NCI-H1048 (cell line): ENCODE measurements around the gene WDR81.
"Not testable (repeated sequence)": the region's sequence is repeated elsewhere in the genome, so short reads cannot be mapped to it uniquely, and the experiment has no call there.

Experiments
- DNase-seq: peaks from one replicate; lab custom pipeline; 2025; lab: John Stamatoyannopoulos, UW

Gene WDR81

DNA sequence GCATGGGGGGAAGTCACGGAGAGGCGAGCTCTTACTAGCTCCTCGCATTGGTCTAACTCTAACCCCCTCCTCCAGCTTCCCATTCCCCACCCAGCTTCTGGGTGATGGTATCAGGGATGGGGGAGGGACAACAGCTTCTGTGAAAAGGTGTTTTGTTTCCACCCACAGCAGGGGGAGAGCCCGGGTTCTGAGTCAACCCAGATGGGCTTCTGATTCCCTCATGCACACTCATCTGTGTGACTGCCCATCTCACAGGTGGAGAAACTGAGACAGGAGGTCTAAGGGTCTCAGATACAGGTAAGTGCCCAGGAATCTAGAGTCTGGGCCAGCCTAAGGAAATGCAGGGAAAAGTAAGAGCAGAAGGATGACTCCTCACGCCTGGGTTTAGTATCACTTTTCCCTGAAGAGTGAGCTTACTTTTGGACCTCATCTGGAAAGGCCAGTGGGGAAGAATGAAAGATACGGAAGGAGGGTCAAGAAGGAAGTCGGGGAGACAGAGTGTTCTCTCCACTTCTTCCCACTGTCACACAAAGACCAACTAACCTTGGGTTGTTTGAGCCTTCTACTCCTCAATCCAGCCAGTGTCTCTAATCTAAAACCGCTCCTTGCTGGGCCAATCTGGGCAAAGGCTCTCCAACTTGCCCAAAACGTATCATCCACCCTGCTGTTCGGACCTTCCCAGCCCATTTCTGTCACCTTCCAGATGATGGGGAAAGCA is 11.2 kb upstream of the WDR81 start:
- DNase-seq = no peak

DNA sequence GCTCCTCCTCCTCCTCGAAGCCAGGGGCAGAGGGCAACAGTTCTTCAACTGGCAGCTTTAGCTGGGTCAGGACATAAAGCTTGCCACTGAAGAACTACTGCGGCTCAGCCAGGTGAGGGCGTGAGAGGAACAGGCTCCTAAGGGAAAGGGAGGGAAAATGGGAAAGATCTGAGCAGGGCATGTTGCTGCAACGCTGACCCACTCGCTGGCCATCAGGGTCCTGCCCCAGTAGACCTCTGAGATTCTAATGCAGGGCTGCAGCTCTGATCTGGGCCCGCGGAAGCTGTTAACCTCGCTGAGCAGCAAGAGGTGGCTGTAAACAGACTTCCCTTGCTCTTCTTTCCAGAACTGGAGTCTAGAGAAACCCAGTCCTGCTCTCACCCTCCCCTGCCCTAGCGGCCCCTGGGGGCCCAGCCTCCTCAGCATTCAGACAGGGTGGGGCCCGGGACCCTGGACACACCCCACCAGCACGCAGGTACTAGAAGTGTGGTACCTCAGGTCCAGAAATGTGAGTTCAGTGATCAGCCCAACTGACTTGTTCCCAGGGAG is 10.6 kb upstream of the WDR81 start:
- DNase-seq = no peak

DNA sequence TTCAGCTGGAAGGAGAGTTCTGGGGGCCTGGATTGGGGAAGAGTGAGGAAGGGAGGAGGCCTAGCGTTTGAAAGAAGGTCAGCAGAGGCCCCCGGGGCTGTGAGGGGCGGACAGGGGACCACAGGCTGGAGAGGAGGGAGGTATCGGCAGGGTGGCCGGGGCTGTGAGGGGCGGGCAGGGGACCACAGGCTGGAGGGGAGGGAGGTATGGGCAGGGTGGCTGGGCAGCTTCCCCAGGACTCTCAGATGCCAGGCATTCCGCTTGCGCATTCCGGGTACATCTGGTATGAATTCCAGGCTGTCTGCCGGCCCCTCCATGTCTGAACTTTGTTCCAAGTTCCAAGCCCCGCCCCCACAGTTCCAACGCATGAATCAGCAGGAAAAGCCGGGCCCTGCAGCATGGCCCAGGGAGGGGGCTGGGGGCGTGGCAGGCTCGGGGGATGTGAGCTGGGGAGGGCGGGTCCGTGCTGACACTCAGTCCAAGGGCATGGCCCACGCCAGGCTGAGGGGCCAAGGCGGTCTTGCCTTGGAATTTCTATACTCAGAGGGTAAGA is 10.0 kb upstream of the WDR81 start:
- peak; percentile 73 for DNase-seq

DNA sequence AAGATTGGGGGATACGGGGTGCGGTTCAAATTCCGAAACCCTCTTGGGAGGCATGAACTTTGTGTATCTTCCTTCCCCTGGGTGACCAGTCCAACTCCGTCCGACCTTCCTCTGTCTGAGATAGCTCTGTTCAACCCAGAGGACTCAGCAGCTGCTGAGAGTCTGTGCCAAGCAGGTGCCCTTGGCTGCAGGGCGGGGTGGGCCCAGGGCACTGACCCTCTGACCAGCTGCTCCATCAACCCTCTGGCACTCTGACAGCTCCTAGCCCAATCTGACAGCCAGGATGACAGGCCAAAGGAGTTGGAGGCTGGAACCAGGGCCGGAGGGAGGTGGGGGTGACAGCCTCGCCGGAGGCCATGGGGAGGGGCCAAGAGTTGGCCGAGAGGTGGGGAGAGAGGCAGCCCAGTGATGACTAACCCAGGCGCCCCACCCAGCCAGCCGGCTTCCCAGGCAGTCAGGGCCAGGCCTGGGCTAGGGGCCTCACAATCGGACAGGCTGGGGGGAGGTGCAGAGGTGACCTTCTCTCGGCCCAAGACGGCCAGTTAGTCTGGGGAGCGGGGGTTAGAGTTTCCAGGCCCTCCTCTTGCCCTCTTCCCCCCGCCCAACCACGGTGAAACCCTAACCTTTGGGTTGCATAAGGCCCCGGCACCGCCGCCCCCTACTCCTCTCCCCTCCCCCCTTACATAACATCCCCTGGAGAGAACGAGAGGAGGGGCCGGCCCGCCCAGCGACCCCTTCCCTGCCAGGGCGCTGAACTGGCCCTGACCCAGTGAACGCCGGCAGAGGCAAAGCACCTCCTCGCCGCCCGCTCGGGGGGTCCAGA is 9.3 kb upstream of the WDR81 start:
- DNase-seq = no peak

DNA sequence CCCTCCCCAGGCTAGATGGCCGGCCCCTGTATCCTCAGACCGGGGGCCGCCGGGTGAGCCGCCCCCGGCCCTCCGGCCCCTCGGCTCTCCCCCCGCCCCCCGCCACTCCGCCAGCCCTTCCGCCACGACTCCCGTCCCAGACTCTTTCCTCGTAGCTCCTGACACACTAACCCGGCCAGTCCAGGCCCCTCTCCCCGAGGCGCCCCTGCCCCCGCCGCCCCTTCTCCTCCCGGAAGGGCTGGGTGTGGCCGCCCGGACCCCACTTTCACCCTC is 8.8 kb upstream of the WDR81 start:
- DNase-seq = no peak

DNA sequence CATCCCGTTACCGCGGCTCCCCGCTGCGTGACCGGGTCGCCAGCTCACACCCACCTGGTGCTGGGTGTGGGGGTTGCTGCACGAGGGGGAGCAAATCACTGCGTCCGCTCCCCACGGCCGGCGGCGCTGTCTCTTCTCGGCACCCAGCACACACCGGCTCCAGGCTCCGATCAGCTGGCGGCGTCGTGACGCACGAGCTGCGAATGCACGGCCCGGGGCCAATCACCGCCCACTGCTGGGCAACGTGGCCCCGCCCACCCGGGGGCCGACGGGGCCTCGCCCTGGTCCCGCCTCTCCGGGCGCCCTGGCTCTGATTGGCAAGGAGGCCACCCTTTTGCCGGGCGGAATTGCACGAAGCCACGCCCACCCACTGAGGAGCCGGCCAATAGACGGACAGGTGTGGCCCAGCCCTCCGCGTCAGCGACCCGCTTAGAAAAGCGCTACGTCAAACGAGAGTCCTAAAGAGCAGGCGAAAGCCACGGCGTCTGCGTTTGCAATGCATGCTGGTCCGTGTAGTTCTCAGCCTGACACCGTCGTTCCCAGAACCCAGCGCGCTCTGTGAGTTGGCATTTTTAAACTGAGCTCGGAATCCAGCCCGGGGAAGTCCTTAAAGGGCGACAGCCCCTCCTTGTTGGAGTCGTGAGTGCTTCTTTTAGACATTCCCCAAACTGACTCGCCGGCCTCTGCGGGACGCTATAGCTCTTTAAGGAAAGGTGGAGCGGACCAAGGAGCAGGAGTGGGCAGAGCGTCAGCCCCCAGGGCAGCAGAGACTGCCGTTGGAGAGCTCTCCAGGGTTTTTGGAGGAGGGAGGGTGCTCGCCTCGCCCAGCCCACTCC is 8.2 kb upstream of the WDR81 start:
- peak; percentile 99 for DNase-seq

DNA sequence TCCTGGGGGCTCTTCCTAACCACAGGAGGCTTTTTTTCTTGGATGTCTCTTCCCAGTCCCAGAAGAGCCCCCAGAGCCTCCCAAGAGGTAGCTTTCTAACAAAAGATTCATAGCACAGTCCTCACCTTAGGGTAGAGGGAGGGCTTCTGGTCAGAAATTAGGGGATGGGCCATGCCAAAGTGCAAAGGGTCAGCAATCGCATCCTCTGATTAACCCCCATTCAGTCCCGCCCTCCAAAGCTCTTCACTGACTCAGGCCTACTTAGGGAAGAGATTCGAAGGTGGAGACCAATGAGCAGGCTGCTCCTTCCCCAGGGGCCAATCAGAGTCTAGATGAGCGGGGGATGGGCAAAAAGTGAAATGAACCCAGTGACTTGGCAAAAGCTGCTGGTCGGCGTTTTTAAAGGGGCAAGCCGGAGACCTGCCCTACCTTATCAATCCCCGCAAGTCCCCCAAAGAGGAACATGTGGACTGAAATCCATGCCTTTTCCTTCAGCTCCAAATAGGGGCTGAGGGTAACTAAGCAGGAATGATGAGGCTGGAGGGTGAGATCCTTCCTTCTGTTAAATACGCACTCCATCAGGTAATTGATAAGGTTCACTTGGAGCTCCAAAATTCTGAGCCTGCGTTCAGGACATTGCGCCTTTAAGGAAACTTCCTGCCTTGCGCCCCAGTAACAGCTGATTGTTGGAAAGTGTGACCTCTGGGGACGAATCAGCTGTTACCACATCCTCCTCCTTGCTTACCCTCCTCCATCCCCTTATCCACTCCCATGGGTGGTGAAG is 7.4 kb upstream of the WDR81 start:
- peak; percentile 90 for DNase-seq

DNA sequence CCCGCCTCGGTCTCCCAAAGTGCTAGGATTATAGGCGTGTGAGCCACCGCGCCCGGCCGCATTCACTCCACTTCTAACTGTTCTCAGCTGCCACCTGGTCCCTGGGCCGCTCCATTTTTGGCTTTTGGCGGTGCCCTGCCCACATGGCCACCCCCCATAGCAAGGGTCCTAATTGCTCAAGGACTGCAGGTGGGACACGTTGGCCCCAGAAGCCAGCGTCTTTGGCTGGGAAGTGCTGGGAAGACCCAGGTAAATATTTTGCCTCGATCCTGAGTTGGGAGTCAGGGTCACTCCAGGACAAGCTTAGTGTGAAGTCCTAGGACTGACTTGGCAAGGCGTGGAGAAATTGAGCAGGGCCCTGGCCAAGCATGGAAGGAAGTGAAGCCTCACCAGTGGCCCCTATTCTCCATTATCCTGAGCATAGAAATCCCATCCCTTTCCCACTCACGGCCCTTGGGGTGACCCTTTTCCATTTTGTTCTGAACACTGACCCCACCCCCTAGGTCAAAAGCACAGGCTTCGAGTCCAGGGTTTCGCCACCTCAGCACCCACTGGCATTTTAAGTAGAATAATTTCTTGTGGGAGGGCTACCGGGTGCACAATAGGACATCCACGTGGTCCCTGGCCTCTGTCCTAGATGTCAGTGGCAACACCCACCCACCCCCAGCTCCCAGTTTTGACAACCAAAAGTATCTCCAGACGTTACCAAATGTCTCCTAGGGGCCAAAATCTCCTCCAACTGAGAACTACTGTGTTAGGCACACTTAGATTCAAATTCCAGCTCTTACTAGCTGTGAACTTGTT is 5.9 kb upstream of the WDR81 start:
- DNase-seq = no peak

DNA sequence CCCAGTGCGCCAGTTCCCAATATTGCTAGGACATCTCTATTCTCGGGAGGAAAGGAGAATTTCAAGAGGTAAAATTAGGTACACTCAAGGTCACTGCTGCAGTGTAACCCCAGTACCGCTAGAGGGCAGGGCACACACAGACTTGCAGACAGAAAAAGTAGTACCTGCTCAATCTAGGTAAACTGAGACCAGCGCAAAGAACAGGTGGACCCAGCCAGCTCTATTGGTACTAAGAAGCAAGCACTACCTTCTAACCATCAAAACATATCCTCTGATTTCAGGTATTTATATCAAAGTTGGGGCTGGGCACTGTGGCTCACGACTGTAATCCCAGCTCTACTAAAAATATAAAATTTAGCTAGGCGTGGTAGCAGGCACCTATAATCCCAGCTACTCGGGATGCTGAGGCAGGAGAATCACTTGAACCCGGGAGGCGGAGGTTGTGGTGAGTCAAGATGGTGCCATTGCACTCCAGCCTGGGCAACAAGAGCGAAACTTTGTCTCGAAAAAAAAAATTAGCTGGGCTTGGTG is 3.6 kb upstream of the WDR81 start:
- no peak for DNase-seq

DNA sequence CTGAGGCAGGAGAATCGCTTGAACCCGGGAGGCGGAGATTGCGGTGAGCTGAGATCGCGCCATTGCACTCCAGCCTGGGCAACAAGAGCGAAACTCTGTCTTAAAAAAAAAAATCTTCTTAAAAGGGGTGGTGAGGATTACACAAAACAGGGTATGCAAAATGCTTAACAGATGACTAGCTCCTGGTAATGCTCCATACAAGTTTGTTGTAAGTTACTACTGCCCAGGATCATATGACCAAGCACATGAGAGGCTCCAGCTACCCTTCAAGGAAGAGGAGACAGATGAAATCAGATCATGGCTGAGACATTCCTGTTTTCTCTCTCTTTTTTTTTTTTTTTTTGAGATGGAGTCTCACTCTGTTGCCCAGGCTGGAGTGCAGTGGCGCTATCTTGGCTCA is 2.5 kb upstream of the WDR81 start:
- not testable (repeated sequence) for DNase-seq

DNA sequence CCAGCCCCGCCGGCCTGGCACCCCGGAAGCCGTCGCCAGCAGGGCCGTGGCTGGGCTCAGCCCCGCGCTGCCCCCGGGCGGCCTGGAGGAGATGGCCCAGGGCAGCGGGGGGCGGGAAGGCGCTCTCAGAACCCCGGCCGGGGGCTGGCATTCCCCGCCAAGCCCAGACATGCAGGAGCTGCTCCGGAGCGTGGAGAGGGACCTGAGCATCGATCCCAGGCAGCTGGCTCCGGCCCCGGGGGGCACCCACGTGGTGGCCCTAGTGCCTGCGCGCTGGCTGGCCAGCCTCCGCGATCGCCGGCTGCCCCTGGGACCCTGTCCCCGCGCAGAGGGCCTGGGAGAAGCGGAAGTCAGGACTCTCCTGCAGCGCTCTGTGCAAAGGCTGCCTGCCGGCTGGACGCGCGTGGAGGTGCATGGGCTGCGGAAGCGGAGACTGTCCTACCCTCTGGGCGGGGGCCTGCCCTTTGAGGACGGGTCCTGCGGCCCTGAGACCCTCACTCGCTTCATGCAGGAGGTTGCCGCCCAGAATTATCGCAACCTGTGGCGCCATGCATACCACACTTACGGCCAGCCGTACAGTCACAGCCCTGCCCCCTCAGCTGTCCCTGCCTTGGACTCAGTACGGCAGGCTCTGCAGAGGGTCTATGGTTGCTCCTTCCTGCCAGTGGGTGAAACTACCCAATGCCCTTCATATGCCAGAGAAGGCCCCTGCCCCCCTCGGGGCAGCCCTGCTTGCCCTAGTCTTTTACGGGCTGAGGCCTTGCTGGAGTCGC is 551 bp downstream of the WDR81 start:
- DNase-seq = no peak

DNA sequence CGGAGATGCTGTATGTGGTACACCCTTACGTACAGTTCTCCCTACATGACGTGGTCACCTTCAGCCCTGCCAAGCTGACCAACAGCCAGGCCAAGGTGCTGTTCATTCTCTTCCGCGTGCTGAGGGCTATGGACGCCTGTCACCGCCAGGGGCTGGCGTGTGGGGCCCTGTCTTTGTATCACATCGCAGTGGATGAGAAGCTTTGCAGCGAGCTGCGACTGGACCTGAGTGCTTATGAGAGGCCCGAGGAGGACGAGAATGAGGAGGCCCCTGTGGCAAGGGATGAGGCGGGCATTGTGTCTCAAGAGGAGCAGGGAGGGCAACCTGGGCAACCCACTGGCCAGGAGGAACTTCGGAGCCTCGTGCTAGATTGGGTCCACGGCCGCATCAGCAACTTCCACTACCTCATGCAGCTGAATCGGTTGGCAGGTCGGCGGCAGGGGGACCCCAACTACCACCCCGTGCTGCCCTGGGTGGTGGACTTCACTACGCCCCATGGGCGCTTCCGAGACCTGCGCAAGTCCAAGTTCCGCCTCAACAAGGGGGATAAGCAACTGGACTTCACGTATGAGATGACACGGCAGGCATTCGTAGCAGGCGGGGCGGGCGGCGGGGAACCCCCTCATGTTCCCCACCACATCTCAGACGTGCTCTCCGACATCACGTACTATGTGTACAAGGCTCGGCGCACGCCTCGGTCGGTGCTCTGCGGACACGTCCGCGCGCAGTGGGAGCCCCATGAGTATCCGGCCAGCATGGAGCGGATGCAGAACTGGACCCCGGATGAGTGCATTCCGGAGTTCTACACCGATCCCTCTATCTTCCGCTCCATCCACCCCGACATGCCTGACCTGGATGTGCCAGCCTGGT is 1.4 kb downstream of the WDR81 start:
- DNase-seq = no peak

DNA sequence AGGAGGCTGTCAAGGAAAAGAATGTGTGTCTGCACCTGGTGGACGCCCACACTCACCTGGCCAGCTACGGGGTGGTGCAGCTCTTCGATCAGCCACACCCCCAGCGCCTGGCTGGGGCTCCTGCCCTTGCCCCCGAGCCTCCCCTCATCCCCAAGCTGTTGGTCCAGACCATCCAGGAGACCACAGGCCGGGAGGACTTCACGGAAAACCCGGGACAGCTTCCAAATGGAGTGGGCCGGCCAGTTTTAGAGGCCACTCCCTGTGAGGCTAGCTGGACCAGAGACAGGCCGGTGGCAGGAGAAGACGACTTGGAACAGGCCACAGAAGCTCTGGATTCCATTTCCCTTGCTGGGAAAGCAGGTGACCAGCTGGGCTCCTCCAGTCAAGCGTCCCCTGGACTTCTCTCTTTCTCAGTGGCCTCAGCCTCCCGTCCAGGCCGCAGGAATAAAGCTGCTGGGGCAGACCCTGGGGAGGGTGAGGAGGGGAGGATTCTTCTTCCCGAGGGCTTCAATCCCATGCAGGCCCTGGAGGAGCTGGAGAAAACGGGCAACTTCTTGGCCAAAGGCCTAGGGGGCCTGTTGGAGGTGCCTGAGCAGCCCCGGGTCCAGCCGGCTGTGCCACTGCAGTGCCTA is 2.2 kb downstream of the WDR81 start:
- no peak for DNase-seq

DNA sequence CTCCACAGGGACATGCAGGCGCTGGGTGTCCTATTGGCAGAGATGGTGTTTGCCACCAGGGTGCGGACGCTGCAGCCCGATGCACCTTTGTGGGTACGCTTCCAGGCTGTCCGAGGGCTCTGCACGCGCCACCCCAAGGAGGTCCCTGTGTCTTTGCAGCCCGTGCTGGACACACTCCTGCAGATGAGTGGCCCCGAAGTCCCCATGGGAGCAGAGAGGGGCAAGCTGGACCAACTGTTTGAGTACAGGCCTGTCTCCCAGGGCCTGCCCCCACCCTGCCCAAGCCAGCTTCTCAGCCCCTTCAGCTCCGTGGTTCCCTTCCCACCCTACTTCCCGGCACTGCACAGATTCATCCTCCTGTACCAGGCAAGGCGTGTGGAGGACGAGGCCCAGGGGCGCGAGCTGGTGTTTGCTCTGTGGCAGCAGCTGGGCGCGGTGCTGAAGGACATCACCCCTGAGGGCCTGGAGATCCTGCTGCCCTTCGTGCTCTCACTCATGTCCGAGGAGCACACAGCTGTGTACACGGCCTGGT is 2.8 kb downstream of the WDR81 start:
- DNase-seq = no peak

DNA sequence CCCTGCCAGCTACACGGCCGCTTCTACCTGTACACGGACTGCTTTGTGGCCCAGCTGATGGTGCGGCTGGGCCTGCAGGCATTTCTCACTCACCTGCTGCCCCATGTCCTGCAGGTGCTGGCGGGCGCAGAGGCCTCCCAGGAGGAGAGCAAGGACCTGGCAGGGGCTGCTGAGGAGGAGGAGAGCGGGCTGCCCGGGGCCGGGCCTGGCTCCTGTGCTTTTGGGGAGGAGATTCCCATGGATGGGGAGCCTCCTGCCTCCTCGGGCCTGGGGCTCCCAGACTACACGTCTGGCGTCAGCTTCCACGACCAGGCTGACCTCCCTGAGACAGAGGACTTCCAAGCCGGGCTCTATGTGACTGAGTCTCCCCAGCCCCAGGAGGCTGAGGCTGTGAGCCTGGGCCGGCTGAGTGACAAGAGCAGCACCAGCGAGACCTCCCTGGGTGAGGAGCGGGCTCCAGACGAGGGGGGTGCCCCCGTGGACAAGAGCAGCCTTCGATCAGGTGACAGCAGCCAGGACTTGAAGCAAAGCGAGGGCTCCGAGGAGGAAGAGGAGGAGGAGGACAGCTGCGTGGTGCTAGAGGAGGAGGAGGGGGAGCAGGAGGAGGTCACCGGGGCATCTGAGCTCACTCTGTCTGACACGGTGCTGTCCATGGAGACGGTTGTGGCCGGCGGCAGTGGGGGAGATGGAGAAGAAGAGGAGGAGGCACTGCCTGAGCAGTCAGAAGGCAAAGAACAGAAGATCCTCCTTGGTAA is 3.5 kb downstream of the WDR81 start:
- DNase-seq = no peak

DNA sequence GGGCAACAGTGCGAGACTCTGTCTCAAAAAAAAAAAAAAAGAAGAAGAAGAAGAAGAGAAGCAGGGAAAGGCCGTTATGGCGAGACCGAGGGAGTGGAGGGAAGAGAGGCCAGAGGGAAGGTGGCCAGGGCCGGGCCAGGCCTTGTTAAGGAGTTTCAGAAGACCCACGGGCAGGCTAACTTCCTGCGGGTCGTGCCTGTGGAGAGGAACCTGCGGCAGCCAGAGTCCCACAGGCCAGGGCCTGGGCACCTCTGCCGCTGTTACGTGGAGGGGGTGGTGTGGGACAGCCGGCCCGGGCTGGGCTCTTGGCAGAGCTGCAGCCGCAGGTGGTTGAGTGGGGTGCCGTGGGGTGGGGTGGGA is 5.4 kb downstream of the WDR81 start:
- no peak for DNase-seq
